Thyroid gland (tissue), 4 donors: ENCODE measurements around the gene TBK1. TPM values are rescaled to one million over a fixed set of nuclear protein-coding genes. Genes with fewer than 3 reads are reported as not detected.
"Not testable (repeated sequence)": the region's sequence is repeated elsewhere in the genome, so short reads cannot be mapped to it uniquely, and the experiment has no call there.

Experiments used
- DNase-seq, 2 donors: peaks; one replicate each; pipeline ENCODE4 v3.0.0-alpha.2; 2019
- H3K27ac ChIP-seq, 3 donors: fragments of 200-600 bp; sonication (generic); 1 replicate in 2 of 3; 2 replicates in 1 of 3; pipeline ENCODE4 v1.5.1; 2016 to 2019; ENCODE audit warnings: mild to moderate bottlenecking in 1 of 3, moderate library complexity in 1 of 3
- H3K27me3 ChIP-seq: fragments of 200-600 bp; sonication (generic); one replicate; pipeline ENCODE4 v1.5.1; 2019
- H3K36me3 ChIP-seq, 2 donors: fragments of 200-600 bp; sonication (generic); one replicate each; pipeline ENCODE4 v1.5.1; 2016 to 2019
- H3K4me1 ChIP-seq, 2 donors: fragments of 200-600 bp; sonication (generic); one replicate each; pipeline ENCODE4 v1.5.1; 2017 to 2019
- H3K4me3 ChIP-seq, 3 donors: fragments of 200-600 bp; sonication (generic); replicated peaks in 1 of 3; 1 replicate in 2 of 3; 2 replicates in 1 of 3; pipeline ENCODE4 v1.5.1; 2016; ENCODE audit warnings: mild to moderate bottlenecking in 1 of 3
- H3K9me3 ChIP-seq: fragments of 200-600 bp; sonication (generic); one replicate; pipeline ENCODE4 v1.5.1; 2017
- CTCF ChIP-seq, 6 experiments: fragments of 200-600 bp in 3 of 6; fragments of 450-650 bp in 3 of 6; sonication (generic) in 3 of 6; IDR thresholded peaks; one replicate each; pipeline ENCODE4 v1.5.1; 2016 to 2019; ENCODE audit warnings: antibody characterized with exemption in 6 of 6, mild to moderate bottlenecking in 2 of 6, inconsistent platforms in 1 of 6, moderate library complexity in 1 of 6
- POLR2A ChIP-seq, 2 donors: fragments of 450-650 bp; IDR thresholded peaks; one replicate each; pipeline ENCODE4 v1.6.1; 2017; ENCODE audit warnings: antibody characterized with exemption in 2 of 2, mild to moderate bottlenecking in 2 of 2, moderate library complexity in 1 of 2
- WGBS, 2 donors: methylation state at CpG; one replicate each; pipeline ENCODE4 v1.1.5; 2017; 5-methylcytosine and 5-hydroxymethylcytosine counted together
- intact Hi-C: fragments of 100-400 bp; cut with DNase I; formaldehyde crosslinking; loops from one replicate; pipeline ENCODE4 v1.15.1; 2023
- total RNA-seq, 4 donors: library from RNA; depleted of rRNA; stranded (reverse); fragments of >200 nt; gene quantifications; one replicate each; pipeline ENCODE4 v1.2.3, GENCODE V29; 2016

TBK1 gene
- total RNA-seq, 4 donors from 2014 or later, result 27.7 to 42.1 (median 33.4) TPM

- 89 to 91% methylated on average over 5 of the region's 5 CpGs for WGBS, 2 donors
These were observed 66.5 kb downstream of the TBK1 start for GRCh38 chr12:64518396-64518795.

GRCh38 chr12:64521833-64522232 is 69.9 kb downstream of the TBK1 start:
- H3K4me3 ChIP-seq, result no peak overlapping the region
- intact Hi-C loops, result no loop called here
- no peaks in the 10 kb centered on the region for H3K27me3 ChIP-seq
- no peak for TF ChIP-seq CTCF (IDR thresholded peaks at IDR 0.05)
- TF ChIP-seq POLR2A (IDR thresholded peaks at IDR 0.05), result no peak
- H3K27ac ChIP-seq, result no peak overlapping the region
- WGBS, 2 donors, result 69 to 71% methylated on average over 3 of the region's 3 CpGs
- no peaks in the 10 kb centered on the region for H3K4me1 ChIP-seq
- DNase-seq, result no peak
- no peaks in the 10 kb centered on the region for H3K9me3 ChIP-seq
- no peaks in the 10 kb centered on the region for H3K36me3 ChIP-seq

More at GRCh38 chr12:64518396-64518795, 66.5 kb downstream of the TBK1 start:
- no peak overlapping the region for H3K27ac ChIP-seq
- no peak for DNase-seq
- H3K4me3 ChIP-seq, result no peak overlapping the region
- H3K9me3 ChIP-seq, result no peaks in the 10 kb centered on the region
- no peak for TF ChIP-seq CTCF (IDR thresholded peaks at IDR 0.05)
- TF ChIP-seq POLR2A (IDR thresholded peaks at IDR 0.05), result no peak
- no peaks in the 10 kb centered on the region for H3K4me1 ChIP-seq
- intact Hi-C loops, result no loop called here
- H3K36me3 ChIP-seq, result no peaks in the 10 kb centered on the region
- H3K27me3 ChIP-seq, result no peaks in the 10 kb centered on the region

- H3K4me3 ChIP-seq, result no peak overlapping the region
- no peaks in the 10 kb centered on the region for H3K36me3 ChIP-seq
- no peak for DNase-seq
- TF ChIP-seq POLR2A (IDR thresholded peaks at IDR 0.05), result no peak
- no peaks in the 10 kb centered on the region for H3K4me1 ChIP-seq
- 37 to 40% methylated on average over 5 of the region's 5 CpGs for WGBS, 2 donors
- intact Hi-C loops, result no loop called here
- H3K9me3 ChIP-seq, result no peaks in the 10 kb centered on the region
- H3K27me3 ChIP-seq, result no peaks in the 10 kb centered on the region
- no peak overlapping the region for H3K27ac ChIP-seq
These were observed 70.4 kb downstream of the TBK1 start for GRCh38 chr12:64522316-64522715.

- Histone ChIP-seq H3K4me3 (no peak overlapping the region), H3K36me3 (no peaks in the 10 kb centered on the region), H3K27ac (no peak overlapping the region), H3K4me1 (no peaks in the 10 kb centered on the region), H3K9me3 (no peaks in the 10 kb centered on the region), H3K27me3 (no peaks in the 10 kb centered on the region)
- WGBS, 2 donors, result 75 to 79% methylated on average over 4 of the region's 4 CpGs
- TF ChIP-seq CTCF (IDR thresholded peaks at IDR 0.05) (no peak), POLR2A (IDR thresholded peaks at IDR 0.05) (no peak)
- no peak for DNase-seq
- intact Hi-C loops, result no loop called here
These were observed 70.9 kb downstream of the TBK1 start for GRCh38 chr12:64522807-64523206.

GRCh38 chr12:64523565-64524444 is 71.9 kb downstream of the TBK1 start:
- H3K4me3 ChIP-seq, H3K36me3 ChIP-seq, H3K9me3 ChIP-seq, DNase-seq, H3K4me1 ChIP-seq, intact Hi-C loops, H3K27ac ChIP-seq, H3K27me3 ChIP-seq: not testable (repeated sequence)
- WGBS, 2 donors, result 92 to 94% methylated on average over 11 of the region's 11 CpGs

GRCh38 chr12:64525461-64526160 is 73.7 kb downstream of the TBK1 start:
- no peaks in the 10 kb centered on the region for H3K9me3 ChIP-seq
- no peaks in the 10 kb centered on the region for H3K27me3 ChIP-seq
- WGBS, 2 donors, result 83 to 86% methylated on average over 11 of the region's 11 CpGs
- H3K4me3 ChIP-seq, result no peak overlapping the region
- no peaks in the 10 kb centered on the region for H3K36me3 ChIP-seq
- intact Hi-C loops, result no loop called here
- TF ChIP-seq CTCF (IDR thresholded peaks at IDR 0.05) (no peak), POLR2A (IDR thresholded peaks at IDR 0.05) (no peak)
- H3K27ac ChIP-seq, result no peak overlapping the region
- no peaks in the 10 kb centered on the region for H3K4me1 ChIP-seq
- no peak for DNase-seq
